Iris pigment epithelial cell (primary cell): ENCODE data around the gene CHIT1.

Experiments used
- DNase-seq: peaks from one replicate; pipeline ENCODE4 v3.0.0-alpha.2; 2011; ENCODE audit warnings: low read depth

Gene CHIT1

DNA sequence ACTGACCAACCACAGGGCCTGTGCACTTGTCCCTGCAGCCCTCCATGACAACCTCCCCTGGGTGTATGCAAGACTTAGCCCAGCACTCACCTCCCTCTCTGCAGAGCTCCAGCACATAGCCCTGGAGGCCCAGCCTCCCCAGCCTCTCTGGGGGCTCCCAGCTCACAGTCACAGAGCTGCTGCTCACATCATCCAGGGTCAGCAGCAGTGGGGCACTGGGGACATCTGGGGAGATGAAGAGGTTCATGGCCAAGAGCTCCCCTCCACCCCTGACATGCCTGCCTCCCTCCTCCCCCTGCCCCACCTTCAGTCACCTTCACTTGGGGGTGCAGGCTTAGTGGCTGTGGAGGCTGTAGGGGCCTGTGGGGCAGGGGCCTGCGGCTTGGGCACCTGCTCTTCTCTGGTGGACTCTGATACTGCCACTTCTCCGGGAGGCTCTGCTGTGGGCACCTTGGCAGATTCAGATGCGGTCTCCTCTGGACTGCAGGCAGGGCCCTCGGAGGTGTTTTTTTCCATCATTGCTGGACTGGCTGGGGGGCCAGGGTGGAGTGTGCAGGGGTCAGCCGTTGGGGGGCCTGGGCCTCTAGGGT lies 54.1 kb downstream of the CHIT1 start, which contains the start of gene MYBPH:
Gene MYBPH, minus strand, starts transcription at position 590 of the 590 bp plus-strand sequence. Its CDS starts 71 bp downstream, at position 519.
- DNase-seq = no peak

DNA sequence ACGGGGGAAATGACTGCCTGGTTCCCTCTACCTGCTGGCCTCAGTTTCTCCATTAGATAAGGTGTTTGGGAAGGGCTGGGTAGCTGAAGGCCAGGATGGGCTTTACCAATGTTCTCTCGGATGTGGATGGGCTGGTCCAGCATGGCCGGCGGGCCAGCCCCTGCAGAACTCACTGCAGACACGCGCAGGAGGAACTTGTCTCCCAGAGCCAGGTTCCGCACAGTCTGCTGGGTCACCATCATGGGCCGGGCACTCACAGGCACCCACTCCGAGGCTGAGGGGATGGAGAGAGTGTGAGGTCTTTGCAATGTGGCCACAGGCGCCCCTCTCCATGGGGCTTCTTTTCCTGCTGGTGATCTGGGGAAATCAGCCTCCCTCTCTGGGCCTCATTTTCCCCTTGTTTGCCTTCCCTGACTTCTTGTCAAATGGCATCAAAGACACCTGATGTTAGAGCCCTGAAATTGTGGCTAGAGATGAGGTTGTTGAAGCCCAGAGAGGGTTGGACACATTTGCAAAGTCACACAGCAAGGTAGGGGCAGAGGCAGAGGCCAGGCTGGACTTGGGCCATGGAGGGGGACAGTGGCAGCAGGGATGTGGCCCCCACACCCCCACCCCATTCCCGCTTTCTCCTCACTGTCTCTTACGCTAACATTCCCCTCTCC lies 55.0 kb downstream of the CHIT1 start:
- DNase-seq = no peak

DNA sequence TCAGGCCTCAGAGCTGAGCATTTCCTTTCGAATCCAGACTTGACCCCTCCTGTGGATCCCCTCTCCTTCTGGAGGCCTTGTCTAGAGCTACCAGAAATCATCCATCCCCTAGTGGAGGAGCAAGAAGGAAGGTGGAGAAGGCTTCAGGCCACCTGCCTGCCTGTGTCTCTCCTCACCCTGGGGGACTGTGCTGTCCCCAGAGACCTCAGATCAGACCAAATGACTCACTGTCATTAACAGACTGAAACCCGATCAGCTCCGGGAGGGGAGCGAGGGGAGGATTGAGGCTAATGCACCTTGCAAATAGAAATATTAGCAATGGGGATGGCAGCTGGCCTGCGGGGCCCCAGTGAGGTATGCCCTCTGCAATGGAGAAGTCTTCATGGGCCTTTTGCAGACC lies 55.9 kb downstream of the CHIT1 start:
- DNase-seq = no peak

GRCh38 chr1:203173011-203173555 lies 56.4 kb downstream of the CHIT1 start:
- DNase-seq = no peak

GRCh38 chr1:203172184-203173010 lies 57.1 kb downstream of the CHIT1 start:
- DNase-seq = peak; percentile 43

DNA sequence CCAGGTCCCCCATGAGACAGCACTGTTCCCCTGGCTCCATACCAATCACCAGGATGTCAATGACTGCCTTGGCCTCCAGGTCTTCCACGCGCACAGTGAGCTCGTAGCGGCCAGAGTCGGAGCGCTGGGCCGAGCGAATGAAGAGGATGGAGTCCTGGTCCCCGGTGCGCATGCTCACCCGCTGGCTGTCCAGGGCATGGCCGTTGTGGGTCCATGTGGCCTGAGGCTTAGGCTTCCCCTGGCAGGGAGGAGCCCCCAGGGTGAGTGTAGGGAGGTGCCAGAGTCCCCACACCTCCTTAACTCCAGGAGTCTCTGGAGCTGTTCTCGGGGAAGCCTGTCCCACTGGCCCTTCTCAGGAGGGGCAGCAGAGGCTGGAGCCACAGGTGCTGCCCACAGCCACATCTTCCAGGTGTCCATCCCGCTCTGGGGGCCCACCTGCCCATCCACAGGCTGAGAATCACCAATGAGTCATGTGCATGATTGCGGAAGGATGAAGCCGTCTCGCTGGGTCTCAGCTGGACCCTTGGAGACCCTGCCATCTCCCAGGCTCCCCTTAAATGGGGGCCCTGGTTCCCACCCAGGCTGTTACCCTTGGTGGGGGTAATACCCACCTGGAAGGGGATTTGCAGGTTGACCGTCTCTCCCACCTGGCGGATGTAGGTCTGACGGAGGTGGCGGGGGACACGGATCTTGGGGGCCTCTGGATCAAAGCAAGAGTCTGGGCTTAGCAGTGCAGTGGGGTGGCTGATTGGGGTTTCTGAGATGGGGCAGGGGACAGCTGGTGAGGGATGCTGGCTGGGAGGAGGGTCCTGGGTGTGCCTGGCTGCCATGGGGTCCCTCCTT lies 57.9 kb downstream of the CHIT1 start:
- no peak for DNase-seq

DNA sequence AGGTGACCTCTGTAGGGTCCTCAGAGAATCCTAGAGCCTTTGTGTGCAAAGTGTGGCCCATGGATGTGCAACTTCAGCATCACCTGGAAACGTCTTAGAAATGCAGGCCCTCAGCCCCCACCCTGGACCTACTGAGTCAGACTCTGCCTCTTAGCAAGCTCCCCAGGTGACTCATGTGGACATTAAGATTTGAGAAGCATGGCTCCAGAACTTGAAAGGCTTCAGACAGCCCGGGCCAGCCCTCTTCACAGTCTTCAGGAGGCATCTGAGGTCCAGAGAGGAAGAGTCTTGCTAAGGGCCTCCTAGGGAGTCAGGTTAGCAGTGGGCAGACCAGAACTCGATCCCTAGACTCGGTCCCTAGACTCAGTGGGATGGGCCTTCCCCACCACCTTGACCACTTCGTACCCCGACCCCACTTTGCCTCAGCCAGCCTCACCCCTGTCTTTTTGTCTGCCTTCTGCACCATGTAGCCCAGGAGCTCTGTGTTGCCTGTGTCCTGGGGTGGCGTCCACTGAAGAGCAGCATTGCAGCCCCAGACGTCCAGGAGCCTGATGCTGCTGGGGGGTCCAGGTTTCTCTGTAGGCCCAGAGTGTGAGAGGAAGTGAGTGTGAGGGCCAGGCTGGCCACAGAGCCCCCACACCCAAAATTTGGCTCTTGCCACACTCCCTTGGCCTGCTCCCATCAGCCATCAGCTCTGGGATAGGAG lies 58.7 kb downstream of the CHIT1 start:
- no peak for DNase-seq

- no peak for DNase-seq
Observed at GRCh38 chr1:203169770-203170520, 59.5 kb downstream of the CHIT1 start.

DNA sequence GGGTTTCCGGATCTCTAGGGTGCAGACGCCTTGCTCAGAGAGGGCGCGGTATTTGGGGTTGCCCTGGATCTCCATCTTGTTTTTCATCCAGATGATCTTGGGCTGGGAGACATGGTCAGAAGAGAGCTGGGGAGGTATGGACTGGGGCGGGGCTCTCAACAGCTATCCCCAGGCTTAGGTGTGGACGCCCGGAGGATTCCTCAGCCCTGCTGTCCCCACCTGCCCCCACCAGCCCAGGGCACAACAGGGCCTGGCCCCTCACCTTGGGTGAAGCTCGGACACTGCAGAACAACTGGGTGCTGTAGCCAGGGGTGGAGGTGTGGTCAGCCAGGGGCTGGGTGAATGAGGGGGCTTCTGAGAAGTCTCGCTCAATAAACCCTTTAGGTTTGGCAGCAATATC lies 60.5 kb downstream of the CHIT1 start:
- DNase-seq = no peak

DNA sequence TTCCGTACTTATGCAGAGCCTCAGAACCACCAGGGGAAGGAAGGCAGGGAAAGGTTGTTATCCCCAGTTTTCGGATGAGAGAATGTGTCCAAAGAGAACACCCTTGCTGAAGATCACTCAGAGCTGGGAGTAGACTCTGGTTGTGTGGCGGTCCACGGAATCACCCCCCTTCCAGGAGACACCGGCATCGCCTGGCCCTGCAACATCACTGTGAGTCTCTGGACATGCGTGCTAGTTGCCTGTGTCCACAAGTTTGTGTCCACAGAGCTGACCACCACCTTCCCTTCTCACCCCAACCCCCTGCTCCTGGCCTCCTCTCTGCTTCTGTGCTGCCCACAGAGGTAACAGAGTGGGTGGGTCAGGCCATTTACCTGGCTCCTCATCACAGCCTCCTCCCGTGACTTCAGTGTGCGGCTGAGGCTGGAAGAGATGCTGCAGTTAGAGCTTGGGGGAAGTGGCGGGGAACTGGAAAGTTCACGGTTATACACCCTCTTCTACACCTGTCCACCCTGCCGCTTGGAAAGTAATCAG lies 61.2 kb downstream of the CHIT1 start:
- DNase-seq = no peak

DNA sequence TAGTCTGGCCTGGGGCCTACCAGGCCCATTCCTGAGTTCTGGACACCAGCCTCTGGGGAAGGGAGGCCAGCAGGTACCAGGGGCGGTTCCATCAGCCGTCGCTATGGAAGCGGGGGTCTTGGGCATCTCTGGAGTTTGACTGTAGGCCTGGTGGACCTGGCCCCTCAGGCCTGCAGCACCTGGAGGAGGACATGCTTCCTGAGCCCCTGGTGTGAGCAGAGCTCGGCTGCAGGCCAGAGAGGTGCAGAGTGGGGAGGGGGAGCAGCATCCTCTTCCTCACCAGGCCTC lies 61.6 kb downstream of the CHIT1 start:
- DNase-seq = no peak

GRCh38 chr1:203167026-203167912 lies 62.2 kb downstream of the CHIT1 start:
- DNase-seq = no peak

DNA sequence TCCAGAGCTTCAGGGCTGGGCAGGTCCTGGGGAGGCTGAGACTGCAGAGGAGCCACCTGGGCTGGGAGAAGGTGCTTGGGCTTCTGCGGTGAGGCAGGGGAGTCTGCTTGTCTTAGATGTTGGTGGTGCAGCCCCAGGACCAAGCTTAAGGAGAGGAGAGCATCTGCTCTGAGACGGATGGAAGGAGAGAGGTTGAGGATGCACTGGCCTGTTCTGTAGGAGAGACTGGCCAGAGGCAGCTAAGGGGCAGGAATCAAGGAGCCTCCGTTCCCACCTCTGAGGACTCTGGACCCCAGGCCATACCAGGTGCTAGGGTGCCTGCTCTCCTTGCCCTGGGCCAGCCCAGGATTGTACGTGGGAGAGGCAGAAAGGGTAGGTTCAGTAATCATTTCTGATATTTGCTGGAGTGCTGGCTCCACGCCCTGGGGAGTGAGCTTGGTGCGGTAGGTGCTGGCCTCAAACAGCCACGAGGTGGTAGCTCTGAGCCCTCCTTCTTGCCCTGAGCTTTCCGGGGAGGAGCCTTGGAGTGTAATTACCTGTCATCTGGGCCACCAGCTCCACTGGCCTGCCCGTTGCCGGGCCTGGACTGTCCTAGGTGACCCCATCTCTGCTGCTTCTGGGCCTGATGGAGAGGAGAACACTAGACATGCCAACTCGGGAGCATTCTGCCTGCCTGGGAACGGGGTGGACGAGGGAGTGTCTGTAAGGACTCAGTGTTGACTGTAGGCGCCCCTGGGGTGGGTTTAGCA lies 63.1 kb downstream of the CHIT1 start:
- DNase-seq = no peak
